Subcutaneous adipose tissue (tissue), 4 donors: ENCODE results near the gene BRAT1. TPM values are rescaled to one million over a fixed set of nuclear protein-coding genes. Genes with fewer than 3 reads are reported as not detected.

Experiments used
- total RNA-seq, 4 donors: library from RNA; depleted of rRNA; stranded (reverse); fragments of >200 nt; gene quantifications; one replicate each; pipeline ENCODE4 v1.1.0, GENCODE V29; 2016
- TF ChIP-seq, protein P1 (sequence below): fragments of 450-650 bp; IDR thresholded peaks from one replicate; pipeline ENCODE4 v1.5.1; 2016; ENCODE audit warnings: low read depth, mild to moderate bottlenecking, control low read depth, antibody characterized with exemption, moderate library complexity

BRAT1 gene
- total RNA-seq, 4 donors from 2014 or later = 11.7 to 42.2 (median 19.8) TPM

DNA sequence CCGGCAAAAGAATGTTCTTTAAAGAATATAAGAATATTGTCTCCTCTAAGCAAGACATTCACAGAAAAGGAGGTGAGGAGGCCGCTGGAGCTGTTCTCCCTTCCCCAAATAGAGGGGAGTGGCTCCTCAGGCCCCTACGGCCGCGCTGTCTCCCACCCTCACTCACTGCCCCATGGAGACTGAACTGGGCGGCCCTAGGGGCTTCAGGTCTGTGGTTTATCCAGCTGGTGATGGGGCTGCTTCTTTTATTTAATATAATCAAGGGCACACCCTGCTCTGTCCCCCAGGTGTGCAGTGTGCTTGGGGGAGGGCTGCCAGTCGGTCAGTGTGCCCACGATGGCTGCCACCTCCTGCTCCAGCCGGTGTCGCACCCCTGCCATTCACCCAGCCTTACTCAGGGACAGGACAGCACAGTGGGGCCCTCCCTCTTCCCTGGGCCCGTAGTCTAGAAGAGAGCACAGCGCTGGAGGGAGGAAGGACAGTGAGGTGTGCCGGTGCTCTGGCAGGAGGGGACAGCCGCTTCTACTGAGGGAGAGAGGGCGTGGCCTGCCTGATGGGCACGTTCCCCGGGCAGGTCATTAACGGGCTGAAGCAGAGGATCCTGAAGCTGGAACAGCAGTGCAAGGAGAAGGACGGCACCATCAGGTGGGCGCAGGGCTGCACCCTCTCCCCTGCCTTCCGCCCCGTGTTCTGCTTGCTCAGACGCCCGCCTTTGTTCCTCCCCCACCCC, 26.8 kb upstream of the BRAT1 start:
- TF ChIP-seq, protein P1, sequence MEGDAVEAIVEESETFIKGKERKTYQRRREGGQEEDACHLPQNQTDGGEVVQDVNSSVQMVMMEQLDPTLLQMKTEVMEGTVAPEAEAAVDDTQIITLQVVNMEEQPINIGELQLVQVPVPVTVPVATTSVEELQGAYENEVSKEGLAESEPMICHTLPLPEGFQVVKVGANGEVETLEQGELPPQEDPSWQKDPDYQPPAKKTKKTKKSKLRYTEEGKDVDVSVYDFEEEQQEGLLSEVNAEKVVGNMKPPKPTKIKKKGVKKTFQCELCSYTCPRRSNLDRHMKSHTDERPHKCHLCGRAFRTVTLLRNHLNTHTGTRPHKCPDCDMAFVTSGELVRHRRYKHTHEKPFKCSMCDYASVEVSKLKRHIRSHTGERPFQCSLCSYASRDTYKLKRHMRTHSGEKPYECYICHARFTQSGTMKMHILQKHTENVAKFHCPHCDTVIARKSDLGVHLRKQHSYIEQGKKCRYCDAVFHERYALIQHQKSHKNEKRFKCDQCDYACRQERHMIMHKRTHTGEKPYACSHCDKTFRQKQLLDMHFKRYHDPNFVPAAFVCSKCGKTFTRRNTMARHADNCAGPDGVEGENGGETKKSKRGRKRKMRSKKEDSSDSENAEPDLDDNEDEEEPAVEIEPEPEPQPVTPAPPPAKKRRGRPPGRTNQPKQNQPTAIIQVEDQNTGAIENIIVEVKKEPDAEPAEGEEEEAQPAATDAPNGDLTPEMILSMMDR = no peak

DNA sequence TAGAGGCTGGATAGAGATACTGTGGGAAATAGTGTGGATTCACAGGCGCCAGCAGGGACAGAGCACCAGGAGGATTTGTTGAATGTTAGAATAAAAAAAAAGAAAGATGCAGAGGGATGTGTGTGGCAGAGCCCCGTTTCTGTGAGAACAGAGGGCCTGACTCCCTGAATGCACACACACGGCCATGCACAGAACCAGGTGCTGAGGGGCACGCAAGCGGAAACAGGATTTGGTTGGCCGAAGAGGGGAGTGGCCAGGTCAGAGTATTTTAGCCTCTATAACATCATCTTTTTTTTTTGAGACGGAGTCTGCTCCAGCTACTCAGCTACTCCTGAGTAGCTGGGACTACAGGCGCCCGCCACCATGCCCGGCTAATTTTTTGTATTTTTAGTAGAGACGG, 25.3 kb upstream of the BRAT1 start:
- TF ChIP-seq, protein P1 = no peak

- TF ChIP-seq, protein P1 = no peak
Observed at GRCh38 chr7:2577914-2578680, 22.8 kb upstream of the BRAT1 start.

- TF ChIP-seq, protein P1 = no peak
Observed at GRCh38 chr7:2576742-2577491, 21.6 kb upstream of the BRAT1 start.

DNA sequence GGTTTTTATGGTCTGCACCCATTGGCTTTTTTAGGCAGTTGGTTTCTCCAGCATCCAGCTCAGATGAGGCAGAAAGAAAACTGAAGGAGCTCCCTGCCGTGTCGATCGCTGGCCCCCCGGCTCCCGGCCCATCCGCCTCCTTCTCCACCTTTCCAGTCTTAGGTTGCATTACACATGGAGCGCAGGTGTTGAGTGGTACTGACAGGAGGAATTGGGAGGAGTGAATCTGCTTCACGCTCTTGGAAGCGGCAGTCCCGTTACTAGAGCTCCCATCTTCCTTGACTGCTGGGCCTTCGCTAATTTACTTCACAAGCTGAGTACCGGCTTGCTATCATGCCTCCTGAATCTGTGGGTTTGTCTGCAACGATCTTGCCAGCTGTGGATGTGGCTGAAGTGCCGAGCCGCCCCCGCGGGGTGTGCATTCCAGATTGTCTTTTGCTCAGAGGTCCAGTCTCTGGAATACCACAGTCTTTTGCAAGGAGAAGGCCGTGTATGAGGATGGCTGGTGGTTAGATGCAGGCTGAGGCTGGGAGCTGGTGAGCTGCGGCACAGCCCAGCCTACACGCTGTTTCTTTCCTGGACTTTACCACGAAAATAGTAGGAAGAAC, 20.5 kb upstream of the BRAT1 start:
- TF ChIP-seq, protein P1 = no peak

DNA sequence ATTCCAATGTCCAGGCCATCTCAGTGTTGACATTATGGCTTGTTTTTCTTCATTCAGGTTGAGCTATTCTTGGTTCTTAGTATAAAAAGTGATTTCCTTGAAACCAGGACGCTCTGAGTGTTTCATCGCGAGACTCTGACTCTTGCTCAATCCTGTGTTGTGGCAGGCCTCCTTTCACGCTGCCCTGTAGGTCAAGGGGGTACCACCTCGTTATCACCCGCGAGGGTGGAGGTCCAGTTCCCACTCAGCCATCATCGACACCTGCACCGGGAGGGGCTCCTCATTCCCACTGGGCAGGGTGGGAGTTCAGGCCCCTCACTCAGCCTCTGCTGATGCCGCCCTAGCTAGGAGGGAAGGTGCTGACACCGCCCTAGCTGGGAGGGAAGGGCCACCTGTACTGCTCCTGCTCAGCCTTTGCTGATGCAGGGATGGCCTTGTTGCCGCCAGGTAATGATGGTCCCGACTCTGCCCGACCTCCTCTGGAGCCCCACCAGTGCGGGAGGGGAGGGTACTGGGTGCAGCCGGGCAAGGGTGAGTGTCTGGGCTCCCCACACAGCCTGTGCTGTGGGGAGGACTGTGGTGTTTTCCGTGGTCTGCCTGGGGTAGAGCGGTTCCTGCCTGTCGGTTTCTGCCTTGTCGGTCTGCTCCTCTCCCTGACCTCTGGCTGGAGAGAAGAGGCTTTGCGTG, 19.9 kb upstream of the BRAT1 start:
- TF ChIP-seq, protein P1 = no peak
